ENCODE data around the gene HOXA6. TPM values are rescaled to one million over a fixed set of nuclear protein-coding genes. Genes with fewer than 3 reads are reported as not detected.

The HOXA6 gene
- total RNA-seq, 1 donor from 2014 or later, result not detected

DNA sequence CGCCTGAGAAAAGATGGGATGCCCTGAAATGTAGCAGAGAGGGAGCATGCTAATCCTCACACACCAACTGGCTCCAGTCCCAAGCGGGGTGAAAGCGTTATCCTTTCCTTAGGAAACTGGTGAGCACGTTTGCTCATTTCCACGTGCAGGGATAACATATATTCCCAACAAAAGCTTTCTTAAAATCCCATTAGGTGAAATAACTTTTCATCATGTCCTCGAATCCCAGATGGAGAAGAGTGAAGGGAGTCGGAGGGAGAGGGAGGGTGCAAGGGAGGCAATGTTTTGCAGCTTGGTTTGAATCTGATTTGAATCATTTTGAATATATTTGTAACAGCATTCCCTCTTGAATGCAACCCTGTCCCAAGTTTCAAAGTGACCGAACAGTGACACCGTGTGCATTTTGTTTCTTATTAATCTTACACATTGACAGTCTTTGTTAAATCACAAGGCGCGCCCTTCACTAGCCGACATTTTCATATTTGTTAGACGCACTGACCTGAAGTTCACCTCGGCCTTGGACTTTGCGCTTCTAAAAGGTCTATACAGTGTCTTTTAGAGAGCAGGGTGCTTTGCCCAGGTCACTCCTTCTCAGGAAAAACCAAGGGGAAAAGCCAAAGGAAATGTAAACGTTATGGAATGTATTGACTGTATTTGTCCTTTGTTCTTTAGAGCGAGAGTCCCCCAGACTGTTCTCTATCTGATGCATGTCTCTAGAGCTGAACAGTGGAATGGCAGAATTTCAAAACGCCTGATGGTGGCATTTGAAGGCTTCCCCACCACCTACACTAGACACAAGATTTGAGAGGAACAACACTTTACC is 14.0 kb downstream of the HOXA6 start:
- Mint-ChIP-seq H3K27ac (ENCODE audit: unreplicated experiment) (no peak overlapping the region), H3K4me1 (ENCODE audit: unreplicated experiment) (peaks cover 22% of the 10 kb centered on the region), H3K4me3 (ENCODE audit: unreplicated experiment) (no peak overlapping the region), H3K36me3 (ENCODE audit: low read depth, unreplicated experiment) (no peaks in the 10 kb centered on the region), H3K9me3 (ENCODE audit: unreplicated experiment) (no peaks in the 10 kb centered on the region), H3K27me3 (ENCODE audit: unreplicated experiment) (peaks cover 30% of the 10 kb centered on the region)
- TF ChIP-seq, protein P1, sequence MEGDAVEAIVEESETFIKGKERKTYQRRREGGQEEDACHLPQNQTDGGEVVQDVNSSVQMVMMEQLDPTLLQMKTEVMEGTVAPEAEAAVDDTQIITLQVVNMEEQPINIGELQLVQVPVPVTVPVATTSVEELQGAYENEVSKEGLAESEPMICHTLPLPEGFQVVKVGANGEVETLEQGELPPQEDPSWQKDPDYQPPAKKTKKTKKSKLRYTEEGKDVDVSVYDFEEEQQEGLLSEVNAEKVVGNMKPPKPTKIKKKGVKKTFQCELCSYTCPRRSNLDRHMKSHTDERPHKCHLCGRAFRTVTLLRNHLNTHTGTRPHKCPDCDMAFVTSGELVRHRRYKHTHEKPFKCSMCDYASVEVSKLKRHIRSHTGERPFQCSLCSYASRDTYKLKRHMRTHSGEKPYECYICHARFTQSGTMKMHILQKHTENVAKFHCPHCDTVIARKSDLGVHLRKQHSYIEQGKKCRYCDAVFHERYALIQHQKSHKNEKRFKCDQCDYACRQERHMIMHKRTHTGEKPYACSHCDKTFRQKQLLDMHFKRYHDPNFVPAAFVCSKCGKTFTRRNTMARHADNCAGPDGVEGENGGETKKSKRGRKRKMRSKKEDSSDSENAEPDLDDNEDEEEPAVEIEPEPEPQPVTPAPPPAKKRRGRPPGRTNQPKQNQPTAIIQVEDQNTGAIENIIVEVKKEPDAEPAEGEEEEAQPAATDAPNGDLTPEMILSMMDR (IDR thresholded peaks at IDR 0.05; ENCODE audit: unreplicated experiment), result no peak
- no peak for DNase-seq (ENCODE audit: low spot score)

DNA sequence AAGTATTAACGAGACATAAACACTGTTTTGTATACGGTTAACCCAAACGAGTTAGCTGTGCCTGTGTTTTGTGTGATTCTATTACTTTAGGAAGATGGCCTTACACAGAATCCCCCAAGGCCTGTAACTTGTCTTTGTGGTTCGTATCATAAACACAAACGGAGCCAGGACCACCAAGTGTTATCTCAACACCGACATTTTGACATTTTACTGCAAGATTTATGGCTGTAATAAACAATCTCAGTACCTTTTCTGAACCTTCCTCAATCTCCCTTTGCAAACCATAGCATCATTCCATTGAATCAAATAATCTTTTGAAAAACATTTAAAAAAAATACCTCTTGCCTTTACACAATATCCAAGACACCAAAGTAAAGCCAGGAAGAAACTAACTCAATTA is 14.6 kb downstream of the HOXA6 start:
- Mint-ChIP-seq H3K4me1 (ENCODE audit: unreplicated experiment) (peaks cover 20% of the 10 kb centered on the region), H3K9me3 (ENCODE audit: unreplicated experiment) (no peaks in the 10 kb centered on the region), H3K27ac (ENCODE audit: unreplicated experiment) (no peak overlapping the region), H3K27me3 (ENCODE audit: unreplicated experiment) (peaks cover 35% of the 10 kb centered on the region), H3K4me3 (ENCODE audit: unreplicated experiment) (no peak overlapping the region), H3K36me3 (ENCODE audit: low read depth, unreplicated experiment) (no peaks in the 10 kb centered on the region)
- no peak for DNase-seq (ENCODE audit: low spot score)
- TF ChIP-seq, protein P1 (IDR thresholded peaks at IDR 0.05; ENCODE audit: unreplicated experiment), result no peak

DNA sequence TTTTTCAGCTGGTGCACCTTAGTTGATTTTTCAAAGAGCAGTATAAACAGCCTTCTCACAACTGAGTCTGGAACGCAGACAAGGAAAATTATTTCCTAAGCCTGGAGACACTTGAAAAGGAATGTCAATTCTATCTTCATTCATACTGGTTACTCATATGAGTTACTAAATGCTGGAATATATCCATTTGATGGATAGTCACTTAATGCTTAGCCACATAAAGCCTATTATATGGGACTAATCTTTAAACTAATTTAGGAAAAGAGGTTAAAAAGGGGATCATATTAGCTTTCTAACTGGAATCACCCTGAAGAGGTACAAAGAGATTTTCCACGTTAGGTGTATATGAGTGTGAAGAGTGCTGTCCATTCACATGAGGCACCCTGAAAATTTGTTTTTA is 15.4 kb downstream of the HOXA6 start:
- TF ChIP-seq, protein P1 (IDR thresholded peaks at IDR 0.05; ENCODE audit: unreplicated experiment), result no peak
- H3K4me3 Mint-ChIP-seq (ENCODE audit: unreplicated experiment), result no peak overlapping the region
- no peaks in the 10 kb centered on the region for H3K9me3 Mint-ChIP-seq (ENCODE audit: unreplicated experiment)
- H3K4me1 Mint-ChIP-seq (ENCODE audit: unreplicated experiment), result peaks cover 20% of the 10 kb centered on the region
- H3K36me3 Mint-ChIP-seq (ENCODE audit: low read depth, unreplicated experiment), result no peaks in the 10 kb centered on the region
- no peak overlapping the region for H3K27ac Mint-ChIP-seq (ENCODE audit: unreplicated experiment)
- peaks cover 35% of the 10 kb centered on the region for H3K27me3 Mint-ChIP-seq (ENCODE audit: unreplicated experiment)
- no peak for DNase-seq (ENCODE audit: low spot score)

DNA sequence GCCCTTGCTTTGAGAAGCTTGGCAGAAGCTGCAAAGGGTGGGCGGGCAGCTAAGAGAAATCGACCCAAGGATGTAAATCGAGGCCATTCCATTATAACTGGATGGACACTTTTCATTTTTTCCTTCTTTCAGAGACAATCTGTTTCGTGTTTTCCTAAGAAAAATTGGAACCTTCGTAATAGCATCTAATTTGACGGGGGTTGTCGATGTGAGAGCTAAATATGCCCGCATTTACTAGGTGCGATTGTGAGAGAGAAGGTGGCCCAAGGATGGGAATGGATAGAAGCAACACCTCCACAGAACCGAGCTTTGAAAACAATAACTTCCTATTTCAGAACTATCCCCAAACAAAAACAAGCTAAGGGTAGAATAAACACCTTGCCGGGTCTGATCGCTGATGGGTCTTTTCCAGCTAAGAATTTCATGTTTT is 16.2 kb downstream of the HOXA6 start:
- TF ChIP-seq, protein P1 (IDR thresholded peaks at IDR 0.05; ENCODE audit: unreplicated experiment), result no peak
- no peak overlapping the region for H3K27ac Mint-ChIP-seq (ENCODE audit: unreplicated experiment)
- H3K4me1 Mint-ChIP-seq (ENCODE audit: unreplicated experiment), result peaks cover 13% of the 10 kb centered on the region
- peaks cover 34% of the 10 kb centered on the region for H3K27me3 Mint-ChIP-seq (ENCODE audit: unreplicated experiment)
- H3K9me3 Mint-ChIP-seq (ENCODE audit: unreplicated experiment), result no peaks in the 10 kb centered on the region
- DNase-seq (ENCODE audit: low spot score), result no peak
- H3K36me3 Mint-ChIP-seq (ENCODE audit: low read depth, unreplicated experiment), result no peaks in the 10 kb centered on the region
- peak overlapping the region; percentile 43 for H3K4me3 Mint-ChIP-seq (ENCODE audit: unreplicated experiment)

Measured in endothelial cell (in vitro differentiated cells).